HG03565 (cell line): Measurements from ENCODE around the gene SLC36A1.

Experiments used
- ATAC-seq: cut with Tn5 transposase; IDR thresholded peaks from one replicate; pipeline ENCODE4 v1.9.1; 2021; ENCODE audit warnings: mild to moderate bottlenecking, moderate library complexity; ENCODE audit not compliant: unreplicated experiment

SLC36A1 gene

GRCh38 chr5:151531581-151531980 lies 84.2 kb downstream of the SLC36A1 start:
- no peak for ATAC-seq

GRCh38 chr5:151532416-151532815 lies 85.0 kb downstream of the SLC36A1 start:
- no peak for ATAC-seq

- ATAC-seq, result no peak
Measured at GRCh38 chr5:151534350-151534749, 86.9 kb downstream of the SLC36A1 start.

GRCh38 chr5:151537044-151537443 lies 89.6 kb downstream of the SLC36A1 start:
- ATAC-seq, result no peak

GRCh38 chr5:151541571-151541970 lies 94.2 kb downstream of the SLC36A1 start:
- ATAC-seq, result no peak
